ENCODE results near the gene MT1M. TPM values are rescaled to one million over a fixed set of nuclear protein-coding genes. Genes with fewer than 3 reads are reported as not detected.

Gene MT1M
- total and polyA plus RNA-seq, 12 donors = 0.44 to 50.3 (median 9.3) TPM

GRCh38 chr16:56588781-56589140 lies 43.7 kb upstream of the MT1M start:
- Histone ChIP-seq H3K9me3 (replicated peaks in 1 of 3) (no peaks in the 10 kb centered on the region), H3K36me3 (replicated peaks in 1 of 2) (no peaks in the 10 kb centered on the region), H3K4me1 (replicated peaks in 1 of 2) (peaks cover 7 to 12% of the 10 kb centered on the region in 2 donors), H3K27ac (no peak overlapping the region), H3K27me3 (no peaks in the 10 kb centered on the region), H3K4me3 (peak overlapping the region in 2 of 4 donors; percentile 13 to 51)
- TF ChIP-seq CTCF (IDR thresholded peaks at IDR 0.05) (no peak), POLR2A (IDR thresholded peaks at IDR 0.05) (no peak)
- DNase-seq = no peak
- intact Hi-C loops (cut with DNase I) = no loop called here
- 27 to 29% (median 28%) methylated on average over 9 of the region's 9 CpGs for WGBS, 4 donors

GRCh38 chr16:56589141-56590039 lies 43.1 kb upstream of the MT1M start, which contains the start of gene MT3:
Gene MT3, plus strand, starts transcription at chr16:56589528. Its CDS starts 63 bp downstream, at chr16:56589591.
- TF ChIP-seq POLR2A (IDR thresholded peaks at IDR 0.05) (peak in 1 of 2 donors; percentile 50), CTCF (IDR thresholded peaks at IDR 0.05) (peak in 1 of 6 experiments; percentile 9)
- peak within 1 kb of the TSS in 2 of 4 donors; percentile 13 to 51 for H3K4me3 ChIP-seq

GRCh38 chr16:56591377-56592060 lies 40.9 kb upstream of the MT1M start:
- DNase-seq = no peak
- Histone ChIP-seq H3K9me3 (replicated peaks in 1 of 3) (no peaks in the 10 kb centered on the region), H3K27ac (no peak overlapping the region), H3K36me3 (replicated peaks in 1 of 2) (no peaks in the 10 kb centered on the region), H3K4me3 (no peak overlapping the region), H3K4me1 (replicated peaks in 1 of 2) (peaks cover 7 to 12% of the 10 kb centered on the region in 2 donors), H3K27me3 (no peaks in the 10 kb centered on the region)
- 51 to 59% (median 55%) methylated on average over 4 of the region's 4 CpGs for WGBS, 4 donors
- TF ChIP-seq POLR2A (IDR thresholded peaks at IDR 0.05) = no peak
- TF ChIP-seq CTCF (IDR thresholded peaks at IDR 0.05) = no peak
- intact Hi-C loops (cut with DNase I) = no loop called here

More at GRCh38 chr16:56589141-56590039, 43.1 kb upstream of the MT1M start, which contains the start of gene MT3:
- Histone ChIP-seq H3K36me3 (replicated peaks in 1 of 2) (no peaks in the 10 kb centered on the region), H3K4me1 (replicated peaks in 1 of 2) (peaks cover 7 to 12% of the 10 kb centered on the region in 2 donors), H3K27me3 (no peaks in the 10 kb centered on the region), H3K27ac (peak within 1 kb of the TSS in 1 of 5 donors; percentile 7), H3K9me3 (replicated peaks in 1 of 3) (no peaks in the 10 kb centered on the region)
- DNase-seq = peak; percentile 44 to 64 (median 58)
- intact Hi-C loops (cut with DNase I) = no loop called here
- 0 to 6% (median 4%) methylated on average over 37 to 87 of the region's 87 CpGs for WGBS, 4 donors
